ENCODE data around the gene GLE1.
A peak's percentile ranks its signal among the peaks of the same experiment; 100 is the strongest.

GLE1 gene

DNA sequence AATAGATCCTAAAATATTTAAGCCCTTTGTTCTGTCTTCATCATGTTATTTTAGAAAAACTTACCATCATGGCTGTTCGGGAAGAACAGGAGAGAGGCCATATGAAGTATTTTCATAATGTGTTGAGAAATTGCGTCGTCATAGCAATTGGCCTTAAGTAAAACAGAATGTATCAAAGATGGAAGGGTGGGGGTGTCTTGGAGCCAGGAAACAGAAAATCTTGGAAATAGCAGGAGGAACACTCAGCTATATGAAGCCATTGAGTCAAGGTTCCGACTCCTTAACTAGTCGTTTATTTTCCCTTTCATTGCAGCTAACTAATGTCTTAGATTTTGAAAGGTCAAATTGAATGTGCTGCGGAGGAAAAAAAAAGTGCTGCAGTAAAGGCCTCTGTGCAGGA lies 49.2 kb downstream of the GLE1 start:
- Histone ChIP-seq H3K4me1 (ENCODE audit: control insufficient read depth, insufficient read depth, low read length) (peaks cover 17% of the 10 kb centered on the region), H3K4me3 (ENCODE audit: low read depth, low read length) (peak overlapping the region; percentile 65), H3K36me3 (ENCODE audit: control insufficient read depth in 2 of 2, insufficient read depth in 1 of 2, low read length in 2 of 2) (no peaks in the 10 kb centered on the region), H3K27ac (ENCODE audit: extremely low read depth, low read depth, low read length) (no peak overlapping the region), H3K9me3 (ENCODE audit: control insufficient read depth, insufficient read depth, low read depth, low read length) (no peaks in the 10 kb centered on the region)
- CTCF ChIA-PET = interaction anchor here (2.5 kb wide), 1 partner anchor 115 kb away, joined by 12 read pairs; no protein-coding TSS in a partner anchor
- TF ChIP-seq KLF10 (tag by site-specific recombination; IDR thresholded peaks at IDR 0.05) (no peak), ZNF48 (tag by site-specific recombination; IDR thresholded peaks at IDR 0.05) (no peak), PRDM2 (tag by site-specific recombination; IDR thresholded peaks at IDR 0.05; ENCODE audit: borderline replicate concordance) (no peak), WT1 (tag by site-specific recombination; IDR thresholded peaks at IDR 0.05) (no peak), ZNF473 (tag by site-specific recombination; IDR thresholded peaks at IDR 0.05) (no peak), ZNF423 (tag by site-specific recombination; IDR thresholded peaks at IDR 0.05) (no peak), ZNF670 (tag by site-specific recombination; IDR thresholded peaks at IDR 0.05; ENCODE audit: low read depth) (no peak), ZNF2 (tag by site-specific recombination; IDR thresholded peaks at IDR 0.05) (no peak), ZBTB8A (tag by site-specific recombination; IDR thresholded peaks at IDR 0.05) (no peak), ZNF169 (tag by site-specific recombination; IDR thresholded peaks at IDR 0.05) (no peak), ZEB2 (tag by site-specific recombination; IDR thresholded peaks at IDR 0.05) (no peak), ZNF311 (tag by site-specific recombination; IDR thresholded peaks at IDR 0.05; ENCODE audit: borderline replicate concordance) (no peak), ZNF23 (tag by site-specific recombination; IDR thresholded peaks at IDR 0.05; ENCODE audit: borderline replicate concordance) (no peak), ZNF175 (tag by site-specific recombination; IDR thresholded peaks at IDR 0.05) (no peak)
- TF ChIP-seq, protein P1, sequence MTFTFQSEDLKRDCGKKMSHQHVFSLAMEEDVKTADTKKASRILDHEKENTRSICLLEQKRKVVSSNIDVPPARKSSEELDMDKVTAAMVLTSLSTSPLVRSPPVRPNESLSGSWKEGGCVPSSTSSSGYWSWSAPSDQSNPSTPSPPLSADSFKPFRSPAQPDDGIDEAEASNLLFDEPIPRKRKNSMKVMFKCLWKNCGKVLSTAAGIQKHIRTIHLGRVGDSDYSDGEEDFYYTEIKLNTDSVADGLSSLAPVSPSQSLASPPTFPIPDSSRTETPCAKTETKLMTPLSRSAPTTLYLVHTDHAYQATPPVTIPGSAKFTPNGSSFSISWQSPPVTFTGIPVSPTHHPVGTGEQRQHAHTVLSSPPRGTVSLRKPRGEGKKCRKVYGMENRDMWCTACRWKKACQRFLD (tag by site-specific recombination; IDR thresholded peaks at IDR 0.05) = no peak
- POLR2A ChIA-PET = interaction anchor here (0.8 to 3.0 kb wide), 6 partner anchors 12 to 53 kb away, joined by 3 to 20 read pairs (median 8); partner anchors contain the start of gene GLE1

GRCh38 chr9:128554155-128554862 lies 49.8 kb downstream of the GLE1 start:
- Histone ChIP-seq H3K9me3 (ENCODE audit: control insufficient read depth, insufficient read depth, low read depth, low read length) (no peaks in the 10 kb centered on the region), H3K4me3 (ENCODE audit: low read depth, low read length) (peak overlapping the region; percentile 14), H3K4me1 (ENCODE audit: control insufficient read depth, insufficient read depth, low read length) (peaks cover 20% of the 10 kb centered on the region), H3K27ac (ENCODE audit: extremely low read depth, low read depth, low read length) (no peak overlapping the region), H3K36me3 (ENCODE audit: control insufficient read depth in 2 of 2, insufficient read depth in 1 of 2, low read length in 2 of 2) (no peaks in the 10 kb centered on the region)
- POLR2A ChIA-PET = interaction anchor here (0.8 to 3.0 kb wide), 5 partner anchors 11 to 49 kb away, joined by 3 to 20 read pairs (median 5); partner anchors contain the start of gene GLE1
- CTCF ChIA-PET = interaction anchor here (2.5 kb wide), 1 partner anchor 116 kb away, joined by 12 read pairs; no protein-coding TSS in a partner anchor
- TF ChIP-seq ZFP3 (tag by site-specific recombination; IDR thresholded peaks at IDR 0.05; ENCODE audit: low read depth) = no peak
- TF ChIP-seq, protein P2, sequence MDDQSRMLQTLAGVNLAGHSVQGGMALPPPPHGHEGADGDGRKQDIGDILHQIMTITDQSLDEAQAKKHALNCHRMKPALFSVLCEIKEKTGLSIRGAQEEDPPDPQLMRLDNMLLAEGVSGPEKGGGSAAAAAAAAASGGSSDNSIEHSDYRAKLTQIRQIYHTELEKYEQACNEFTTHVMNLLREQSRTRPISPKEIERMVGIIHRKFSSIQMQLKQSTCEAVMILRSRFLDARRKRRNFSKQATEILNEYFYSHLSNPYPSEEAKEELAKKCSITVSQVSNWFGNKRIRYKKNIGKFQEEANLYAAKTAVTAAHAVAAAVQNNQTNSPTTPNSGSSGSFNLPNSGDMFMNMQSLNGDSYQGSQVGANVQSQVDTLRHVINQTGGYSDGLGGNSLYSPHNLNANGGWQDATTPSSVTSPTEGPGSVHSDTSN (CRISPR knock-in tag; IDR thresholded peaks at IDR 0.05) = no peak
- TF ChIP-seq ZNF311 (tag by site-specific recombination; IDR thresholded peaks at IDR 0.05; ENCODE audit: borderline replicate concordance) = no peak
- TF ChIP-seq TSHZ1 (tag by site-specific recombination; IDR thresholded peaks at IDR 0.05; ENCODE audit: borderline replicate concordance) = no peak
- TF ChIP-seq ZNF274 (IDR thresholded peaks at IDR 0.05; ENCODE audit: low read length) = no peak
- no peak for TF ChIP-seq ZNF274 (tag by site-specific recombination; IDR thresholded peaks at IDR 0.05; ENCODE audit: borderline replicate concordance)
- TF ChIP-seq ZSCAN30 (tag by site-specific recombination; IDR thresholded peaks at IDR 0.05) = no peak
- TF ChIP-seq KLF8 (tag by site-specific recombination; IDR thresholded peaks at IDR 0.05) = peak; percentile 18; the same call in 1 of the 2 replicates
- TF ChIP-seq GLIS1 (tag by site-specific recombination; IDR thresholded peaks at IDR 0.05) = peak; percentile 68

Data from HEK293 (cell line).